Midbrain (tissue), 1 donor: Measurements from ENCODE around the gene PTGR2.
"Not testable (repeated sequence)": the region's sequence is repeated elsewhere in the genome, so short reads cannot be mapped to it uniquely, and the experiment has no call there.

Experiments used
- DNase-seq: peaks from one replicate; lab custom pipeline; 2025; lab: John Stamatoyannopoulos, UW

PTGR2 gene

DNA sequence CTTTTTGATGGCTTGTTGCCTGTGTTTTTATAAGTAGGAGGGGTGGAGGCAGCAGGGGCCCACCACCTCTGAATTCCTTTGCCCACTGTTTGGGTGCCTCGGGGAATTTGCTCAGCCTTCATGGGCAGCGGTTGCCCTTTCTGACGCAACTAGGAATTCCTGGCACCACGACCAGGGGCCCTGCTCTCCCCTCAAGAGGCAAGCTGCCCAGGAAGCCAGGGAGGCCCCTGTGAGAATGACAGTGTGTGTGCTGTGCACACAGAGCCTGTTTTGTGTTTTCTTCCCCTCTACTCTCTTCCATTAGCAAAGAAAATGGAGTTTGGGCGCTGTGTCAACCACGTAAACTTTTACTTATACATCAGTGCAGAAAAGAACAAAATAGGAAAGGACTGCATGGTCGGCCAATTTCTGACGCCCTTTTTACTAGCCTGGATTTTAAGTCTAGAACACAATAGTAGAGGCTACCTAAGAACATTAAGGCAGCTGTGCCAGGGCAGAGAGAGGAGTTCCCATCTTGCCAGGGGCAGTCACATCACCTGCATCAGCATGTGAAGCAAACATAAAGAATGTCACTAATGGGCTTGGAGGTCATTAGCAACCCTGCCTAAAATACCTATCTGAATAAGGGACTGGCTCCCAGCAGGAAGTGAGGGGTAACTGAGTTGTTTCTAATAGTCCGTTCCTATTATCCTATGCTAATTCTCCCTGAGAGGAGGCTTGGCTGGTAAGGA is 17.9 kb upstream of the PTGR2 start:
- DNase-seq: peak; percentile 56

GRCh38 chr14:73834261-73834625 is 17.4 kb upstream of the PTGR2 start:
- DNase-seq: no peak

- not testable (repeated sequence) for DNase-seq
Observed at GRCh38 chr14:73838293-73839034, 13.2 kb upstream of the PTGR2 start.

DNA sequence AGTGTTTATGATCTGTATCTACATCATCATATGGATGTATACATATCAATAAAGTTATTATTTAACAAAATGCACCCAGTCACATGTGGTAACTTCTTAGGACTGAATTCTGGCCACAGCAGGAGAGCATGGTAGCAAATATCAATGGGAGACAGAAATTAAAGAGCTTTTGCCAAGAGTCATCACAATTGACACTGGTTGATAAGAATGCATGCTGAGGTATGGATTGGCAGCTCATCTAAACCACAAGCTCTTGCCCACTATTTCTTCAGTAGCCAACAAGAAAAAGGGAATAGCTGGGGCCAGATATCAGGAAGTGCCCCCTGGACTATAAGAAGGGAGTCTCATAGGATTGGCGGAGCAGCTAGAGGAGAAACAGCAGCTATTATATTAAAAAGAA is 9.4 kb upstream of the PTGR2 start:
- DNase-seq: no peak

GRCh38 chr14:73842851-73843250 is 8.8 kb upstream of the PTGR2 start:
- DNase-seq: no peak

DNA sequence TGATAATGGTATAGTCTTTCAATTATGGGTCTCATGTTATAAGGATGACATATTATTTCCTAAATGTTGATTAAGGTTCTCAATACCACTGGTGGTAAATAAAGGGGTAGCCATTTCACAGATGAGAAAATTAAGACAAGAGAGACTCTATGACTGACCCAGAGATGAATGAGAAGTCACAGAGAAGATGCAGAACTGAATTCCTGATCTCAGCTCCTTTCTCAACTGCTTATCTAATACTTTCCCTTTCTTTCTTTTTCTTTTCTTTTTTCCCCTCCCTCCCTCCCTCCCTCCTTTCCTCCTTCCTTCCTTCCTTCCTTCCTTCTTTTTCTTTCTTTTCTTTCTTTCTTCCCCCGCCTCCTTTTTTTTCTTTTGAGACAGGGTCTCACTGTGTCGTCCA is 8.3 kb upstream of the PTGR2 start:
- DNase-seq: no peak

- no peak for DNase-seq
Observed at GRCh38 chr14:73846947-73847346, 4.7 kb upstream of the PTGR2 start.

DNA sequence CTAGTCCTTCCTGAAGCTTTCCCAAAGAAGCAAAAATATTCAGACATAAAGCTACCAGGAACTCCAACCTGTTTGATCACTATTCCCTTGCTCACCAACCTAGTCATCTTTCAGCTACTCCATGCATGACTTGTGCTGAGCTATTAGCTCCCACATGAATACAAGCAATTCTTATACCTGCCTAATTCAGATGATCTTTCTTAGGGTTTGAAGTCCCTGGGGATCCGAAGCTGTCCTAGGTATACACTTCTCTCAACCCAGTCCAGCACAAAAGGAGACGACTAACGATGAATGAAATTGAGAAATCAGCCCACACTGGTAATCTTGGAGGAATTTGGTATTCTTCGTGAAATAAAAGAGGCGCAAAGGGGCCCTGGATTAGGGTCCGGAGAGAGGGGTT is 631 bp upstream of the PTGR2 start:
- DNase-seq: peak; percentile 40

DNA sequence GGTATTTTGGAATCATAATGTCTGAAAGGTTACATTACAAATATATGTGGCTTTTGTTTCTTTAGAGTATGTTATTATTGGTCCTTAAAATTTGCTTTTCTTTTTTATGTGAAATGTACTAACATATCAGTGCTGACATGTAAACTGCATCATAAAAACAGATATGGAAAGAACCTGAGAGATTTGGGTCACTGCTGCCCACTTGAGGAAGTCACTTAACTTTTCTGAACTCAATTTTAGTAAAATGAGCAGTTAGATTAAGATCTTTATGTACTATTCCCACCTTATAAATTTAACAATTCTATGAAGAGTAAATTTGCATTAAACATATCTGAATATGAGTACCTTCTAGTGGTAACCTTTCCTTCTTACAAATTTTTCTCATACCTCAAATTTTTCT is 7.5 kb downstream of the PTGR2 start:
- DNase-seq: no peak

- no peak for DNase-seq
Observed at GRCh38 chr14:73861073-73861472, 9.4 kb downstream of the PTGR2 start.

DNA sequence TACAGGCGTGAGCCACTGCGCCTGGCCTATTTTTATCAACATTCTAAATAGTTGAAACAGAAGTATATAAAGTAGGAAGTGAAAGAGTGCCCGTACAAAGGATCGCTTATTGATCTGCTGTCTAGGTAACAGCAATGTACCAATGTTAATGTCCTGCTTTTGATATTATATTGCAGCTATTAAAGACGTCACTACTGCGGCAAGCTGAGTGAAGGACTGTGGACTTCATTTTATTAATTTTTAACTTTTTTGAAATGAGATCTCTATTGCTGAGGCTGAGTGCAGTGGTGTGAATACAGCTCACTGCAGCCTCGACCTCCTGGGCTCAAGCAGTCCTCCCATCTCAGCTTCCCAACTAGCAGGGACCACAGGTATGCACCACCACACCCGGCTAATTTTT is 10.8 kb downstream of the PTGR2 start:
- no peak for DNase-seq

DNA sequence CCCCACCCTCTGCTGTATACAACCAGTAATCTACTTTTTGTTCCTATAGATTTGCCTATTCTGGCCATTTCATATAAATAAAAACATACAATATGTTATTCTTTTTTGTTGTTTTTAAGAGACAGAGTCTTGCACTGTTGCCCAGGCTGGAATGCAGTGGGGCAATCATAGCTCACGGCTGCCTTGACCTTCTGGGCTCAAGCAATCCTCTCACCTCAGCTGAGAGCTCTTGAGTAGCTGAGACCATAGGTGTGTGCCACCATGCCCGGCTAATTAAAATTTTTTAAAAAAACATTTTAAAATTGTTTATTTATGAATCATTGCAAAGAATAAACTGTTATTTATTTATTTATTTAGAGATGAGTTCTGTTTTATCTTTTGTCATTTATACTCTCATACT is 11.6 kb downstream of the PTGR2 start:
- no peak for DNase-seq

GRCh38 chr14:73865534-73866113 is 14.0 kb downstream of the PTGR2 start:
- DNase-seq: no peak

DNA sequence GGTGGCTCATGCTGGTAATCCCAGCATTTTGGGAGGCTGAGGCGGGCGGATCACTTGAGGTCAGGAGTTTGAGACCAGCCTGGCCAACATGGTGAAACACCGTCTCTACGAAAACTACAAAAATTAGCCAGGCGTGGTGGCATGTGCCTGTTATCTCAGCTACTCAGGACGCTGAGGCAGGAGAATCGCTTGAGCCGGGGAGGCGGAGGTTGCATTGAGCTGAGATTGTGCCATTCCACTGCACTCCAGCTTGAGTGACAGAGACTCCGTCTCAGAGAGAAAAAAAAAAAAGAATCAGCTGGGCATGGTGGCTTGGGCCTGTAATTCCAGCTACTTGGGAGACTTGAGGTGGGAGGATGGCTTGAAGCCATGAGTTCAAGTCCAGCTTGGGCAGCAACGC is 18.1 kb downstream of the PTGR2 start:
- DNase-seq: not testable (repeated sequence)

DNA sequence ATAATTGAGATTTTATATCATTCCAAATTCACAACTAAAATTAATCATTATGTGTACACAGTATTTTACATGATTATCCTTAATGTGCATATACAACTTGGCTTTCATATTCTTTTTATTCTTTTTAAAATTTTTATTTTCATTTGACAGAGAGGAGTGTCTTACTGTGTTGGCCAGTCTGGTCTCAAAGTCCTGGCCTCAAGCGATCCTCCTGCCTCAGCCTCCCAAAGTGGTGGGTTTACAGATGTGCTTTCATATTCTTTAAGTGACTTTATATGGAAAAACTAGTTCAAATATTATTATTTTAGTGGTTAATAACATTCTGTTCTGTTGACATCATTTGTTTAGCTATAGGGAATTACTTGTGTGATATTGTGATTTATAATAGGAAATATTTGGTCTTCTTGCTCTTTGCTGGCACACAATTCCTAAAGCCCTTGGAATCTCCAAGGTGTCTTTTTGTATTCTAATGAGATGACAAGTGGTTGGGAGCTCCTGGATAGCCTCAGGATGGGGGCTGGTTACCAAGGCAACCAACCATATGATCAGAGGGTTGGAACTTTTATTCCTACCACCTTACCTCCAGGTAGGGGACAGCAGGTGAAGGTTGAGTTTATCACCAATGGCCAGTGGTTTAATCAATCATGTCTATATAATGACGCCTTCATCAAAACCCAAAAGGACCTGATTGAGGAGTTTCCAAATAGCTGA is 19.0 kb downstream of the PTGR2 start:
- no peak for DNase-seq

DNA sequence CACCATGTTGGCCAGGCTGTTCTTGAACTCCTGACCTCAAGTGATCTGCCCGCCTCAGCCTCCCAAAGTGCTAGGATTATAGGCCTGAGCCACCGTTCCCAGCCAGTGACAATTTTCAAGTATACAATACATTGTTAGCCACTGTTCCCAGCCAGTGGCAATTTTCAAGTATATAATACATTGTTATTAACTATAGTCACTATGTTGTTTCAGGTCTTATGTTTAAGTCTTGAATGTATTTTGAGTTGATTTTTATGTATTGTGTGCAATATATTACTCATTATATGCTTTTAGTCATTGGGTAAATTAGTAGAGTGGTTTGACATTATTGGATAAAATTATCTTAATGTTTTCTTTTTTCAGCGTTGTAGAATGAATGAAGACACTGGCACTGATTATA is 22.0 kb downstream of the PTGR2 start:
- DNase-seq: no peak

DNA sequence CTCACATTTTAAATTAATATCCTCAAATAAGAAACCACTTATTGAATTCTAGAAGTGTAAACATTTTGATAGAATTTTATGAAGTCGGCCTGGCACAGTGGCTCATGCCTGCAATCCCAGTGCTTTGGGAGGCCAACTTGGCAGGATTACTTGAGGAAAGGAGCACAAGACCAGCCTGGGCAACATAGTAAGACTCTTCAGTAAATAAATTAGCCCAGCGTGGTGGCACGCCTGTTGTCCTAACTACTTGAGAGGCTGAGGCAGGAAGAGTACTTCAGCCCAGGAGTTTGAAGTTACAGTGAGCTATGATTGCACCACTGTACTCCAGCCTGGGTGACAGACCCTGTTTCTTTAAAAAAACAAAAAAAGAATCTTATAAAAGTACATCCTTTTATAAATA is 26.2 kb downstream of the PTGR2 start:
- no peak for DNase-seq

- no peak for DNase-seq
Observed at GRCh38 chr14:73878436-73878835, 26.8 kb downstream of the PTGR2 start.

GRCh38 chr14:73879027-73879426 is 27.4 kb downstream of the PTGR2 start:
- DNase-seq: no peak

DNA sequence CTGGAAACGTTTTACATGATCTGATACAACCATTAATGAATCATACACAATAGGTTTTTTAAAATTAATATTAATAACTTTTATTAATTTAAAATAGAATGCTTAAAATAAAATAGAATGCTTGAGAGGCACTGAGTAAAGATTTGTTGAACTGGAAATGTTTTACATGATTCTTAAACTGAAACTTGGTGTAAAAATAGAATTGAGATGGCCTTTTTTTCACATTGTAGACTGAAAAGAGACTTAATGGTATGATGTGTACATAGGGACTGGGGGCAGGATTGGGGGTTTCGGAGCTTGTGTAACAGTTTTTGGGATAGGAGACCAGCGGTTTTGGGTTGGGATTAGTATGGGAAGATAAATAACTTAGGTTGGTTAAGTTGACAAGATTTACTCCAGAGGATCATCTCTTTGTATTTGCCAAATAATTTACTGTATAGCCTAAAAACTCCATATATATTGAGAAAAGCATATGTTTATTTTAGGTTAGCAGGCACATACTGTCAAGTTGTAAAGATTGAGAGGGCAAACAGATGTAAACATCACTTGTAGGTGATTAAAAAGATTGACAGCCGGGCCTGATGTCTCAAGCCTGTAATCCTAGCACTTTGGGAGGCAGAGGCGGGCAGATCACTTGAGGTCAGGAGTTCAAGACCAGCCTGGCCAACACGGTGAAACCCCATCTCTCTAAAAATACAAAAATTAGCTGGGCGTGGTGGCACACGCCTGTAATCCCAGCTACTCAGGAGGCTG is 33.0 kb downstream of the PTGR2 start:
- DNase-seq: no peak

DNA sequence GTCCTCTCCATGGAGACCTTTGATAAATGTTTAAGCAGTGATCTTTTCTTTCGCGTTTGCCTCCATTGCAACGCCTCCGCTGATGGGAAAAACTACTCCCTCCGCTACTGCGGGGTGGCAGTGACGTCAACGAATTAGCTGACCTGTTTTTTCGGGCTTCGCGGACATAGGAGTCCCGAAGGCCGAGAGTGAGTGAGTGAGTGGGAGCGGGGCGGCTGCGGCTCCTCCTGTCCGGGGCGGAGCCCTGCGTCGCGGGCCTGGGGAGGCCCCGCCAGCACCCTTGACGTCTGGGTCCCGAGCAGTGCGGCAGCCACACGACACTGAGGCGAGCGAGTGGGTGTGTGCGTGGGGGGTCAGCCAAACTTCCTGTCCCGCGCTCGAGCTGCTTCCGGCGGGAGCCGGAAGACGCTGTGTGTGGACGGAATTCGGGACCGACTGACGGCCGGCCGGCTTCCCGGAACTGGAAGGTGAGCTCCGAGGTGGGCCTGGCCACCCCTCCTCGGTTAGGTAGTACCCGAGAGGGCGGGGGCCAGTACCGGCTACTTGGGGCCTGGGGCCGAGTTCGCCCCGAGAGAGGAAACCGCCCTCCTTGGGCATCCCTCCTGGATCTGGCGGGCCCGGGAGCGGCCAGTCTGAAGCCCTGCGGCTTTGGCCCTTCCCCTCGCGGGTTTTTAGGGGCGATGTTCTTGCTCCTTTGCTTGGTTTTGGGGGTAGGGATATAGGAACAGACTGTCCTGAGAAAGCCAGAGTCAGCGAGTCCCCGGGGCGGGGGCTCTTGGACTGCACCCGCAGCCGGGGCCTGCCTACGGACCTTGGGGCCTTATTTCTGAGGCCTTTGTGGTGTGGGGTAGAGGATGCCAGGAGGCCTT is 35.1 kb downstream of the PTGR2 start, which contains the start of gene ZNF410:
TSS of gene ZNF410 (plus strand) at position 411 of the 869 bp plus-strand sequence. CDS start 5,317 bp downstream, outside the sequence.
- DNase-seq: peak; percentile 90
